CD14-positive monocyte (primary cell): Measurements from ENCODE around the gene CHTF8. TPM values are rescaled to one million over a fixed set of nuclear protein-coding genes. Genes with fewer than 3 reads are reported as not detected.
A peak's percentile ranks its signal among the peaks of the same experiment; 100 is the strongest.

ENCODE experiments used
- DNase-seq, 3 donors: peaks; one replicate each; pipeline ENCODE4 v3.0.0-alpha.2; 2011 to 2022
- H2AFZ ChIP-seq: 2 replicates; pipeline ENCODE4 v1.6.0; 2012; ENCODE audit warnings: mild to moderate bottlenecking, low read depth, low read length, inconsistent platforms; ENCODE audit not compliant: insufficient read depth, poor library complexity, severe bottlenecking
- H3K27ac ChIP-seq, 2 donors: 1 replicate in 1 of 2; 2 replicates in 1 of 2; pipeline ENCODE4 v1.5.1; 2012 to 2013; ENCODE audit warnings: low read length in 2 of 2, control low read depth in 1 of 2, inconsistent platforms in 1 of 2, low read depth in 1 of 2, mild to moderate bottlenecking in 1 of 2
- H3K27me3 ChIP-seq, 2 donors: one replicate each; pipeline versions ENCODE4 v1.6.0 to v1.6.1; 2011 to 2013; ENCODE audit warnings: low read length in 2 of 2; ENCODE audit not compliant: control insufficient read depth in 2 of 2, insufficient read depth in 2 of 2
- H3K36me3 ChIP-seq, 2 donors: replicated peaks in 1 of 2; 1 replicate in 1 of 2; 2 replicates in 1 of 2; pipeline versions ENCODE4 v1.5.1 to v1.6.1; 2012 to 2013; ENCODE audit warnings: low read length in 2 of 2, control low read depth in 1 of 2, inconsistent platforms in 1 of 2, mild to moderate bottlenecking in 1 of 2; ENCODE audit not compliant: insufficient read depth in 2 of 2, control insufficient read depth in 1 of 2
- H3K4me1 ChIP-seq, 2 donors: 1 replicate in 1 of 2; 2 replicates in 1 of 2; pipeline versions ENCODE4 v1.5.1 to v1.6.1; 2012 to 2013; ENCODE audit warnings: low read length in 2 of 2, control low read depth in 1 of 2, inconsistent platforms in 1 of 2, mild to moderate bottlenecking in 1 of 2, moderate library complexity in 1 of 2; ENCODE audit not compliant: insufficient read depth in 2 of 2, control insufficient read depth in 1 of 2
- H3K4me2 ChIP-seq: replicated peaks from 2 replicates; pipeline ENCODE3; 2012; ENCODE audit warnings: low read length, moderate library complexity, mild to moderate bottlenecking; ENCODE audit not compliant: poor library complexity, severe bottlenecking; ENCODE audit errors: extremely low read depth
- H3K4me3 ChIP-seq, 3 experiments: fragments of 200-600 bp in 1 of 3; sonication (generic) in 1 of 3; replicated peaks in 1 of 3; 1 replicate in 2 of 3; 2 replicates in 1 of 3; pipeline ENCODE4 v1.5.1; 2011 to 2013; ENCODE audit warnings: low read length in 3 of 3, mild to moderate bottlenecking in 3 of 3, control low read depth in 2 of 3, low read depth in 2 of 3, inconsistent platforms in 1 of 3, moderate library complexity in 1 of 3
- H3K79me2 ChIP-seq: 2 replicates; pipeline ENCODE4 v1.6.0; 2012; ENCODE audit warnings: mild to moderate bottlenecking, control low read depth, inconsistent platforms, low read length, moderate library complexity; ENCODE audit not compliant: insufficient read depth
- H3K9ac ChIP-seq: 2 replicates; pipeline ENCODE4 v1.6.0; 2017; ENCODE audit warnings: low read length, mild to moderate bottlenecking; ENCODE audit not compliant: insufficient read depth, poor library complexity, severe bottlenecking
- H3K9me3 ChIP-seq, 2 donors: replicated peaks in 1 of 2; 1 replicate in 1 of 2; 2 replicates in 1 of 2; pipeline versions ENCODE4 v1.5.1 to v1.6.1; 2012 to 2013; ENCODE audit warnings: low read length in 2 of 2, control low read depth in 1 of 2; ENCODE audit not compliant: control insufficient read depth in 1 of 2, insufficient read depth in 1 of 2
- H4K20me1 ChIP-seq: 2 replicates; pipeline ENCODE4 v1.6.0; 2012; ENCODE audit warnings: mild to moderate bottlenecking, low read length, control low read depth, moderate library complexity; ENCODE audit not compliant: insufficient read depth
- H3K27ac Mint-ChIP-seq, 7 donors: one replicate each; pipeline ENCODE4 v1.8.0; 2020; ENCODE audit warnings: mild to moderate bottlenecking in 7 of 7, mixed read lengths in 7 of 7, moderate library complexity in 6 of 7, inconsistent platforms in 2 of 7
- H3K27me3 Mint-ChIP-seq, 3 donors: one replicate each; pipeline ENCODE4 v1.8.0; 2021 to 2022; ENCODE audit warnings: low read depth in 3 of 3, mild to moderate bottlenecking in 3 of 3, mixed read lengths in 3 of 3, moderate library complexity in 3 of 3, inconsistent platforms in 1 of 3
- H3K36me3 Mint-ChIP-seq, 2 donors: one replicate each; pipeline ENCODE4 v1.8.0; 2020; ENCODE audit warnings: mixed read lengths in 2 of 2, inconsistent platforms in 1 of 2, mild to moderate bottlenecking in 1 of 2
- H3K4me1 Mint-ChIP-seq: one replicate; pipeline ENCODE4 v1.8.0; 2020; ENCODE audit warnings: mild to moderate bottlenecking, mixed read lengths
- H3K4me3 Mint-ChIP-seq, 2 donors: one replicate each; pipeline ENCODE4 v1.8.0; 2020; ENCODE audit warnings: mild to moderate bottlenecking in 2 of 2, mixed read lengths in 2 of 2, moderate library complexity in 1 of 2
- H3K9me3 Mint-ChIP-seq, 7 donors: one replicate each; pipeline ENCODE4 v1.8.0; 2020 to 2022; ENCODE audit warnings: mixed read lengths in 7 of 7, mild to moderate bottlenecking in 6 of 7, moderate library complexity in 6 of 7, inconsistent platforms in 2 of 7
- CTCF ChIP-seq: fragments of 200-600 bp; IDR thresholded peaks from one replicate; pipeline ENCODE4 v1.8.0; 2022; ENCODE audit warnings: antibody characterized with exemption, mild to moderate bottlenecking
- WGBS: methylation state at CpG from one replicate; pipeline ENCODE4 v1.1.5; 2013; ENCODE audit warnings: missing lambda C conversion rate; ENCODE audit not compliant: insufficient coverage; 5-methylcytosine and 5-hydroxymethylcytosine counted together
- intact Hi-C, 2 donors: fragments of 100-400 bp; cut with micrococcal nuclease; formaldehyde crosslinking; loops; one replicate each; pipeline versions ENCODE4 v1.15.0 to v1.15.1; 2023
- polyA plus RNA-seq, 3 donors: library from polyadenylated mRNA; depleted of rRNA in 1 of 3; unstranded in 2 of 3; stranded (reverse) in 1 of 3; fragments of 300-500 nt in 2 of 3; fragments of >200 nt in 1 of 3; fragmentation: Illumina TruSeq in 2 of 3; gene quantifications; 1 replicate in 2 of 3; 2 replicates in 1 of 3; pipeline ENCODE4 v1.2.3, GENCODE V29; 2012 to 2021

The CHTF8 gene
- polyA plus RNA-seq, 3 donors, result 45.9 to 172 (median 158) TPM

- Mint-ChIP-seq H3K9me3 (peaks cover 0 to 1% (median 0%) of the 10 kb centered on the region in 7 donors), H3K36me3 (peaks cover 0 to 5% of the 10 kb centered on the region in 2 donors), H3K27me3 (peaks cover 9 to 40% (median 11%) of the 10 kb centered on the region in 3 donors), H3K4me1 (peaks cover 11% of the 10 kb centered on the region), H3K27ac (peak overlapping the region in 1 of 7 donors; percentile 64), H3K4me3 (no peak overlapping the region)
- no peak for TF ChIP-seq CTCF
- no peaks in the 10 kb centered on the region for H3K79me2 ChIP-seq
- no peak for DNase-seq
- H3K9ac ChIP-seq, result no peak overlapping the region
- intact Hi-C loops, result loop anchor here in 1 of 2 donors (10.0 kb wide), 1 partner anchor 45 kb away; the partner anchor contains the start of genes CHTF8 and UTP4
- H3K4me3 ChIP-seq, result no peak overlapping the region
- H3K27ac ChIP-seq, result no peak overlapping the region
- no peaks in the 10 kb centered on the region for H3K9me3 ChIP-seq
- H3K4me2 ChIP-seq, result no peak overlapping the region
- no peaks in the 10 kb centered on the region for H3K36me3 ChIP-seq
- no peaks in the 10 kb centered on the region for H3K27me3 ChIP-seq
- no peaks in the 10 kb centered on the region for H4K20me1 ChIP-seq
- no peak overlapping the region for H2AFZ ChIP-seq
- H3K4me1 ChIP-seq, result peaks cover 8 to 10% of the 10 kb centered on the region in 2 donors
- 34% methylated on average over 3 of the region's 6 CpGs for WGBS
Measured at GRCh38 chr16:69179328-69180010, 47.1 kb upstream of the CHTF8 start.

- no peaks in the 10 kb centered on the region for H3K36me3 ChIP-seq
- no peaks in the 10 kb centered on the region for H3K27me3 ChIP-seq
- no peak overlapping the region for H2AFZ ChIP-seq
- peaks cover 0 to 3% of the 10 kb centered on the region in 2 donors for H3K36me3 Mint-ChIP-seq
- H3K4me3 ChIP-seq, result no peak overlapping the region
- H3K4me3 Mint-ChIP-seq, result no peak overlapping the region
- 80% methylated on average over 1 of the region's 4 CpGs for WGBS
- intact Hi-C loops, result no loop called here
- H3K9ac ChIP-seq, result no peak overlapping the region
- H3K9me3 Mint-ChIP-seq, result peaks cover 0 to 1% (median 0%) of the 10 kb centered on the region in 7 donors
- no peaks in the 10 kb centered on the region for H4K20me1 ChIP-seq
- TF ChIP-seq CTCF, result no peak
- no peaks in the 10 kb centered on the region for H3K9me3 ChIP-seq
- H3K27ac Mint-ChIP-seq, result peak overlapping the region in 1 of 7 donors; percentile 66
- H3K27ac ChIP-seq, result no peak overlapping the region
- peaks cover 6 to 27% (median 10%) of the 10 kb centered on the region in 3 donors for H3K27me3 Mint-ChIP-seq
- no peaks in the 10 kb centered on the region for H3K79me2 ChIP-seq
- DNase-seq, result no peak
- peaks cover 27 to 43% of the 10 kb centered on the region in 2 donors for H3K4me1 ChIP-seq
- peaks cover 37% of the 10 kb centered on the region for H3K4me1 Mint-ChIP-seq
- H3K4me2 ChIP-seq, result no peak overlapping the region
Measured at GRCh38 chr16:69176033-69176800, 43.8 kb upstream of the CHTF8 start.
